GM12872 (cell line): ENCODE data around the gene B3GAT1.

ENCODE experiments used
- CTCF ChIP-seq: IDR thresholded peaks from 3 replicates; pipeline ENCODE4 v1.5.1; 2011; ENCODE audit warnings: low read depth, mild to moderate bottlenecking, low read length, moderate library complexity; ENCODE audit not compliant: insufficient read depth

Gene B3GAT1

GRCh38 chr11:134350381-134350780 lies 61.7 kb downstream of the B3GAT1 start:
- no peak for TF ChIP-seq CTCF

GRCh38 chr11:134349802-134350355 lies 62.2 kb downstream of the B3GAT1 start:
- no peak for TF ChIP-seq CTCF

GRCh38 chr11:134349109-134349801 lies 62.8 kb downstream of the B3GAT1 start:
- no peak for TF ChIP-seq CTCF

GRCh38 chr11:134347441-134347840 lies 64.6 kb downstream of the B3GAT1 start:
- no peak for TF ChIP-seq CTCF

GRCh38 chr11:134346976-134347350 lies 65.1 kb downstream of the B3GAT1 start:
- no peak for TF ChIP-seq CTCF

- no peak for TF ChIP-seq CTCF
These were observed 65.7 kb downstream of the B3GAT1 start for GRCh38 chr11:134346101-134346975.

GRCh38 chr11:134345237-134345550 lies 66.8 kb downstream of the B3GAT1 start:
- TF ChIP-seq CTCF, result no peak
